Common myeloid progenitor, CD34-positive (primary cell): ENCODE results near the gene TATDN2.

Experiments
- CTCF ChIA-PET: fragments of 350-600 bp; sonication (Branson Sonifier 250); formaldehyde crosslinking; loops from one replicate; lab custom pipeline; 2021; ENCODE audit warnings: antibody characterized with exemption; lab: Charles Lee
- POLR2A ChIA-PET: fragments of 350-600 bp; sonication (Branson Sonifier 250); formaldehyde crosslinking; loops from one replicate; lab custom pipeline; 2021; ENCODE audit warnings: antibody characterized with exemption; lab: Charles Lee
- DNase-seq, 3 donors: peaks; one replicate each; pipeline versions ENCODE4 v3.0.0 to v3.0.0-alpha.2; 2013
- H3K27ac ChIP-seq, 2 experiments: 1 replicate in 1 of 2; 2 replicates in 1 of 2; pipeline ENCODE4 v1.7.0; 2013; ENCODE audit warnings: inconsistent platforms in 2 of 2, low read length in 2 of 2, mild to moderate bottlenecking in 2 of 2, low read depth in 1 of 2, moderate library complexity in 1 of 2; ENCODE audit not compliant: severe bottlenecking in 2 of 2, insufficient read depth in 1 of 2, poor library complexity in 1 of 2
- H3K27me3 ChIP-seq, 5 experiments: replicated peaks in 2 of 5; 1 replicate in 3 of 5; 2 replicates in 2 of 5; pipeline versions ENCODE4 v1.6.1 to v1.7.0; 2013; ENCODE audit warnings: low read length in 4 of 5, mild to moderate bottlenecking in 2 of 5, moderate library complexity in 2 of 5, inconsistent platforms in 1 of 5; ENCODE audit not compliant: insufficient read depth in 5 of 5, control insufficient read depth in 4 of 5
- H3K36me3 ChIP-seq, 4 experiments: 1 replicate in 2 of 4; 2 replicates in 2 of 4; pipeline versions ENCODE4 v1.6.1 to v1.7.0; 2013; ENCODE audit warnings: low read length in 3 of 4, control low read depth in 1 of 4, mild to moderate bottlenecking in 1 of 4; ENCODE audit not compliant: control insufficient read depth in 4 of 4, insufficient read depth in 4 of 4
- H3K4me1 ChIP-seq, 4 experiments: 1 replicate in 3 of 4; 2 replicates in 1 of 4; pipeline versions ENCODE4 v1.6.1 to v1.7.1; 2013; ENCODE audit warnings: low read length in 3 of 4, mild to moderate bottlenecking in 3 of 4, control low read depth in 1 of 4, inconsistent platforms in 1 of 4, moderate library complexity in 1 of 4; ENCODE audit not compliant: control insufficient read depth in 4 of 4, insufficient read depth in 4 of 4; ENCODE audit errors: control extremely low read depth in 1 of 4
- H3K4me3 ChIP-seq, 7 experiments: 1 replicate in 4 of 7; 2 replicates in 3 of 7; pipeline versions ENCODE4 v1.5.1 to v1.7.0; 2013; ENCODE audit warnings: mild to moderate bottlenecking in 7 of 7, low read length in 6 of 7, moderate library complexity in 6 of 7, inconsistent platforms in 2 of 7, low read depth in 2 of 7, control low read depth in 1 of 7; ENCODE audit not compliant: insufficient read depth in 4 of 7, control insufficient read depth in 1 of 7; ENCODE audit errors: extremely low read depth in 1 of 7
- H3K9me3 ChIP-seq, 5 experiments: 1 replicate in 4 of 5; 2 replicates in 1 of 5; pipeline versions ENCODE4 v1.6.1 to v1.7.1; 2013; ENCODE audit warnings: low read length in 4 of 5, mild to moderate bottlenecking in 2 of 5, inconsistent platforms in 1 of 5, low read depth in 1 of 5, moderate library complexity in 1 of 5; ENCODE audit not compliant: control insufficient read depth in 4 of 5, insufficient read depth in 2 of 5; ENCODE audit errors: control extremely low read depth in 1 of 5
- WGBS: methylation state at CpG from one replicate; pipeline ENCODE4 v1.1.5; 2013; ENCODE audit not compliant: insufficient coverage; 5-methylcytosine and 5-hydroxymethylcytosine counted together

TATDN2 gene

GRCh38 chr3:10286596-10287295, 38.5 kb downstream of the TATDN2 start:
- 100% methylated on average over 1 of the region's 2 CpGs for WGBS
- H3K27ac ChIP-seq, result no peak overlapping the region
- ChIA-PET POLR2A (no interaction called here), CTCF (interaction anchor here (0.8 to 4.4 kb wide), 30 partner anchors 9 to 262 kb away, joined by 3 to 27 read pairs (median 4); partner anchors contain the start of gene SEC13)
- H3K9me3 ChIP-seq, result no peaks in the 10 kb centered on the region
- DNase-seq, result peak in 2 of 3 donors; percentile 69 to 85
- peaks cover 0 to 79% (median 24%) of the 10 kb centered on the region in 4 experiments for H3K36me3 ChIP-seq
- peaks cover 0 to 36% (median 16%) of the 10 kb centered on the region in 4 experiments for H3K4me1 ChIP-seq
- no peaks in the 10 kb centered on the region for H3K27me3 ChIP-seq
- no peak overlapping the region for H3K4me3 ChIP-seq

GRCh38 chr3:10287936-10288574, 39.8 kb downstream of the TATDN2 start:
- H3K4me3 ChIP-seq, result no peak overlapping the region
- H3K27ac ChIP-seq, result no peak overlapping the region
- CTCF ChIA-PET, result interaction anchor here (0.9 to 2.8 kb wide), 15 partner anchors 8 to 156 kb away, joined by 3 to 8 read pairs (median 4); partner anchors contain the start of gene SEC13
- peaks cover 0 to 69% (median 23%) of the 10 kb centered on the region in 4 experiments for H3K36me3 ChIP-seq
- POLR2A ChIA-PET, result no interaction called here
- no peaks in the 10 kb centered on the region for H3K9me3 ChIP-seq
- WGBS, result 96% methylated on average over 7 of the region's 12 CpGs
- DNase-seq, result no peak
- peaks cover 7 to 49% (median 29%) of the 10 kb centered on the region in 4 experiments for H3K4me1 ChIP-seq
- H3K27me3 ChIP-seq, result no peaks in the 10 kb centered on the region

- Histone ChIP-seq H3K27me3 (no peaks in the 10 kb centered on the region), H3K4me1 (peaks cover 11 to 49% (median 35%) of the 10 kb centered on the region in 4 experiments), H3K4me3 (no peak overlapping the region), H3K9me3 (no peaks in the 10 kb centered on the region), H3K27ac (no peak overlapping the region), H3K36me3 (peaks cover 0 to 63% (median 19%) of the 10 kb centered on the region in 4 experiments)
- CTCF ChIA-PET, result interaction anchor here (1.3 to 2.8 kb wide), 4 partner anchors 16 to 70 kb away, joined by 3 to 8 read pairs (median 4); no protein-coding TSS in a partner anchor
- POLR2A ChIA-PET, result no interaction called here
- DNase-seq, result no peak
- 88% methylated on average over 9 of the region's 11 CpGs for WGBS
These were observed 40.3 kb downstream of the TATDN2 start for GRCh38 chr3:10288575-10288960.

- Histone ChIP-seq H3K27ac (no peak overlapping the region), H3K4me3 (no peak overlapping the region), H3K36me3 (peaks cover 0 to 59% (median 19%) of the 10 kb centered on the region in 4 experiments), H3K9me3 (no peaks in the 10 kb centered on the region), H3K4me1 (peaks cover 12 to 49% (median 36%) of the 10 kb centered on the region in 4 experiments), H3K27me3 (no peaks in the 10 kb centered on the region)
- WGBS, result 100% methylated on average over 3 of the region's 9 CpGs
- ChIA-PET POLR2A (no interaction called here), CTCF (interaction anchor here (1.5 to 2.8 kb wide), 2 partner anchors 15 to 33 kb away, joined by 3 to 8 read pairs; no protein-coding TSS in a partner anchor)
- no peak for DNase-seq
These were observed 40.8 kb downstream of the TATDN2 start for GRCh38 chr3:10289077-10289476.

GRCh38 chr3:10289787-10290355, 41.6 kb downstream of the TATDN2 start:
- 97% methylated on average over 8 of the region's 9 CpGs for WGBS
- CTCF ChIA-PET, result interaction anchor here (0.6 to 2.8 kb wide), 9 partner anchors 9 to 198 kb away, joined by 3 to 8 read pairs (median 3); partner anchors contain the start of gene SEC13
- H3K27me3 ChIP-seq, result no peaks in the 10 kb centered on the region

GRCh38 chr3:10290481-10291176, 42.4 kb downstream of the TATDN2 start:
- ChIA-PET CTCF (interaction anchor here (0.6 to 1.5 kb wide), 9 partner anchors 10 to 199 kb away, joined by 3 to 7 read pairs (median 3); partner anchors contain the start of gene SEC13), POLR2A (no interaction called here)
- Histone ChIP-seq H3K4me1 (peaks cover 12 to 37% (median 34%) of the 10 kb centered on the region in 4 experiments), H3K9me3 (no peaks in the 10 kb centered on the region), H3K27me3 (no peaks in the 10 kb centered on the region), H3K36me3 (peaks cover 3 to 49% (median 18%) of the 10 kb centered on the region in 4 experiments), H3K27ac (no peak overlapping the region), H3K4me3 (no peak overlapping the region)
- DNase-seq, result no peak
- 95% methylated on average over 12 of the region's 18 CpGs for WGBS

More at GRCh38 chr3:10289787-10290355, 41.6 kb downstream of the TATDN2 start:
- no peak overlapping the region for H3K27ac ChIP-seq
- no peak overlapping the region for H3K4me3 ChIP-seq
- no peaks in the 10 kb centered on the region for H3K9me3 ChIP-seq
- no peak for DNase-seq
- peaks cover 12 to 44% (median 35%) of the 10 kb centered on the region in 4 experiments for H3K4me1 ChIP-seq
- peaks cover 0 to 54% (median 19%) of the 10 kb centered on the region in 4 experiments for H3K36me3 ChIP-seq
- POLR2A ChIA-PET, result no interaction called here
